DND-41 (cell line): ENCODE measurements around the gene MYO16.
A peak's percentile ranks its signal among the peaks of the same experiment; 100 is the strongest.

Experiments used
- ATAC-seq: fragments of 200-7000 bp; cut with Tn5 transposase; 3 replicates; pipeline ENCODE4 v1.9.1; 2021; ENCODE audit warnings: low read depth; ENCODE audit not compliant: insufficient read depth
- DNase-seq: peaks from one replicate; pipeline ENCODE4 v3.0.0-alpha.2; 2020
- H2AFZ ChIP-seq: 2 replicates; pipeline ENCODE4 v1.6.0; 2012; ENCODE audit warnings: low read depth, low read length
- H3K27ac ChIP-seq: 2 replicates; pipeline ENCODE4 v1.5.1; 2012; ENCODE audit warnings: low read length, inconsistent platforms
- H3K27me3 ChIP-seq: fragments of 200-600 bp; sonication (generic); 2 replicates; pipeline ENCODE4 v1.6.0; 2012; ENCODE audit warnings: low read length, mild to moderate bottlenecking, inconsistent platforms; ENCODE audit not compliant: insufficient read depth, poor library complexity
- H3K36me3 ChIP-seq: 2 replicates; pipeline ENCODE4 v1.5.1; 2012; ENCODE audit warnings: low read length, inconsistent platforms; ENCODE audit not compliant: insufficient read depth
- H3K4me1 ChIP-seq: 2 replicates; pipeline ENCODE4 v1.5.1; 2012; ENCODE audit warnings: mild to moderate bottlenecking, low read length; ENCODE audit not compliant: insufficient read depth
- H3K4me2 ChIP-seq: 2 replicates; pipeline ENCODE4 v1.6.0; 2012; ENCODE audit warnings: mild to moderate bottlenecking, moderate library complexity, low read length, inconsistent platforms; ENCODE audit not compliant: insufficient read depth
- H3K4me3 ChIP-seq, 2 experiments: fragments of 200-600 bp in 1 of 2; shearing (Covaris generic) in 1 of 2; 2 replicates each; pipeline ENCODE4 v1.5.1; 2012 to 2016; ENCODE audit warnings: inconsistent platforms in 2 of 2, low read length in 2 of 2, mild to moderate bottlenecking in 2 of 2, low read depth in 1 of 2, moderate library complexity in 1 of 2
- H3K79me2 ChIP-seq: 2 replicates; pipeline ENCODE4 v1.6.0; 2012; ENCODE audit warnings: low read length, inconsistent platforms; ENCODE audit not compliant: insufficient read depth
- H3K9ac ChIP-seq: 2 replicates; pipeline ENCODE4 v1.6.0; 2012; ENCODE audit warnings: low read depth, mild to moderate bottlenecking, inconsistent platforms, low read length, moderate library complexity
- H3K9me3 ChIP-seq: 2 replicates; pipeline ENCODE4 v1.5.1; 2012; ENCODE audit warnings: low read length, moderate library complexity, mild to moderate bottlenecking, inconsistent platforms; ENCODE audit not compliant: insufficient read depth, severe bottlenecking
- H4K20me1 ChIP-seq: 2 replicates; pipeline ENCODE4 v1.6.0; 2012; ENCODE audit warnings: low read length; ENCODE audit not compliant: insufficient read depth
- CTCF ChIP-seq: IDR thresholded peaks from 2 replicates; pipeline ENCODE4 v1.5.1; 2012; ENCODE audit warnings: borderline replicate concordance, low read length, moderate library complexity, mild to moderate bottlenecking; ENCODE audit not compliant: poor library complexity, severe bottlenecking; ENCODE audit errors: extremely low read depth
- EZH2 ChIP-seq: IDR thresholded peaks from 3 replicates; pipeline ENCODE4 v1.6.1; 2012; ENCODE audit warnings: borderline replicate concordance, low read depth, mild to moderate bottlenecking, moderate library complexity, low read length, inconsistent platforms; ENCODE audit not compliant: severe bottlenecking

MYO16 gene

GRCh38 chr13:108897955-108898354, 268.5 kb downstream of the MYO16 start:
- H3K79me2 ChIP-seq = no peaks in the 10 kb centered on the region
- peaks cover 17% of the 10 kb centered on the region for H3K27me3 ChIP-seq
- H3K4me2 ChIP-seq = peak overlapping the region; percentile 9; the same call in 1 of the 2 replicates
- no peaks in the 10 kb centered on the region for H3K9me3 ChIP-seq
- no peak overlapping the region for H3K4me3 ChIP-seq
- H3K27ac ChIP-seq = no peak overlapping the region
- no peak overlapping the region for H2AFZ ChIP-seq
- H4K20me1 ChIP-seq = no peaks in the 10 kb centered on the region
- H3K4me1 ChIP-seq = no peaks in the 10 kb centered on the region
- no peaks in the 10 kb centered on the region for H3K36me3 ChIP-seq
- no peak for DNase-seq
- TF ChIP-seq CTCF (no peak), EZH2 (no peak)
- no peak overlapping the region for H3K9ac ChIP-seq
- peak; percentile 61; the same call in 1 of the 3 replicates for ATAC-seq

- Histone ChIP-seq H3K4me2 (no peak overlapping the region), H3K4me1 (no peaks in the 10 kb centered on the region), H3K9ac (no peak overlapping the region), H3K9me3 (no peaks in the 10 kb centered on the region), H3K36me3 (no peaks in the 10 kb centered on the region), H4K20me1 (no peaks in the 10 kb centered on the region), H3K27me3 (peaks cover 12% of the 10 kb centered on the region), H2AFZ (no peak overlapping the region), H3K79me2 (no peaks in the 10 kb centered on the region), H3K27ac (no peak overlapping the region), H3K4me3 (no peak overlapping the region)
- ATAC-seq = no peak
- DNase-seq = no peak
- TF ChIP-seq CTCF = no peak
- no peak for TF ChIP-seq EZH2
These were observed 273.2 kb downstream of the MYO16 start for GRCh38 chr13:108902405-108903155.

GRCh38 chr13:108903613-108904012, 274.2 kb downstream of the MYO16 start:
- H2AFZ ChIP-seq = no peak overlapping the region
- no peaks in the 10 kb centered on the region for H3K36me3 ChIP-seq
- no peaks in the 10 kb centered on the region for H3K79me2 ChIP-seq
- H3K9ac ChIP-seq = no peak overlapping the region
- no peak for ATAC-seq
- no peaks in the 10 kb centered on the region for H3K4me1 ChIP-seq
- H3K4me3 ChIP-seq = no peak overlapping the region
- H3K27ac ChIP-seq = no peak overlapping the region
- H3K4me2 ChIP-seq = no peak overlapping the region
- TF ChIP-seq EZH2 (no peak), CTCF (no peak)
- no peaks in the 10 kb centered on the region for H4K20me1 ChIP-seq
- H3K9me3 ChIP-seq = no peaks in the 10 kb centered on the region
- no peak for DNase-seq
- peaks cover 12% of the 10 kb centered on the region for H3K27me3 ChIP-seq
